Measurements from ENCODE around the gene INSYN2B.

DNA sequence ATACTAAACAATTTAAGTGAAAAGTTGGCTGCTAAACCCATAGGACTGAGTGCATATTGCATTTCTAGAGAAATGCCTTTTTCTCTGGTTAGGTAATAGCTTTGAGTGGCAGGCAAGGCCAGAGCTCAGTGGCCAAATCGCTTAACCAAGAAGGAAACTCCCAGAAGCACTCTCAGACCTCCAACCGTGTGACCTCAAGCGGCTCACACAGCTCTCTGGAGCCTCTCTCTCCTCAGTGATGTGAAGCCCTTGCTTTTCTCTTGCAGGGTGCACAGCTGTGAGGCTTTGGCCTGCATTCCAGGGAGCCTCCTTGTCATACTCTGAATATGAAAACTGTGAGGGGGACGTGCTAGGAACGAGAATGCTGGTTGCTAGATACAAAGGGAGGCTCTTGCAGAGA, 106.7 kb downstream of the INSYN2B start:
- no peak for TF ChIP-seq CTCF (IDR thresholded peaks at IDR 0.05)
- TF ChIP-seq POLR2A (IDR thresholded peaks at IDR 0.05), result no peak

Measured in thyroid gland (tissue), 4 donors.